HCT116 (cell line): ENCODE results near the gene SMC6. TPM values are rescaled to one million over a fixed set of nuclear protein-coding genes. Genes with fewer than 3 reads are reported as not detected.

Experiments used
- ATAC-seq: fragments of 200-7000 bp; cut with Tn5 transposase; 2 replicates; pipeline ENCODE4 v1.9.1; 2020; ENCODE audit warnings: mild to moderate bottlenecking, moderate library complexity
- BruUV-seq: library from RNA; stranded (reverse); fragments of 400-500 nt; replicated peaks from 2 replicates; lab custom pipeline; 2021; lab: Mats Ljungman, UMichigan
- CTCF ChIA-PET: fragments of 300-600 bp; sonication (Branson Sonifier 250); formaldehyde crosslinking; loops from one replicate; lab custom pipeline; 2021; ENCODE audit warnings: antibody characterized with exemption; lab: Charles Lee
- POLR2A ChIA-PET: fragments of 300-600, 350-600 bp; sonication (Branson Sonifier 250); formaldehyde crosslinking; loops from one replicate; lab custom pipeline; 2021; ENCODE audit warnings: antibody characterized with exemption; lab: Charles Lee
- RAD21 ChIA-PET, 2 experiments: fragments of 300-600 bp; sonication (Branson Sonifier 250); formaldehyde crosslinking; loops; one replicate each; lab custom pipeline; 2023; ENCODE audit warnings: low total read pairs in 2 of 2; ENCODE audit not compliant: uncharacterized antibody in 2 of 2, unreplicated experiment in 2 of 2, low non-redundant PET in 1 of 2; lab: Charles Lee
- DNase-seq: peaks from one replicate; pipeline ENCODE4 v3.0.0-alpha.2; 2010; ENCODE audit warnings: low read depth, low spot score
- H2AFZ ChIP-seq: fragments of 200-600 bp; shearing (Covaris generic), sonication (generic); 2 replicates; pipeline ENCODE4 v1.6.1; 2017; ENCODE audit warnings: low read depth, mixed run types, mixed read lengths, antibody characterized with exemption, low read length; ENCODE audit not compliant: poor library complexity, severe bottlenecking
- H3K27ac ChIP-seq: 2 replicates; pipeline ENCODE4 v1.5.1; 2012; ENCODE audit warnings: low read depth, low read length
- H3K27me3 ChIP-seq: fragments of 200-600 bp; sonication (generic); 2 replicates; pipeline ENCODE4 v1.6.1; 2016; ENCODE audit warnings: mixed run types, low read length, mixed read lengths; ENCODE audit not compliant: insufficient read depth
- H3K36me3 ChIP-seq, 2 experiments: fragments of 200-500 bp in 1 of 2; fragments of 200-600 bp in 1 of 2; sonication (Bioruptor generic) in 1 of 2; sonication (generic) in 1 of 2; 2 replicates each; pipeline versions ENCODE4 v1.5.1 to v1.6.1; 2014 to 2016; ENCODE audit warnings: low read length in 2 of 2, inconsistent platforms in 1 of 2, mixed read lengths in 1 of 2, mixed run types in 1 of 2; ENCODE audit not compliant: insufficient read depth in 2 of 2, control insufficient read depth in 1 of 2
- H3K4me1 ChIP-seq, 2 experiments: fragments of 200-600 bp in 1 of 2; sonication (generic) in 1 of 2; 2 replicates each; pipeline versions ENCODE4 v1.5.1 to v1.6.1; 2012 to 2017; ENCODE audit warnings: low read length in 2 of 2, inconsistent platforms in 1 of 2, mild to moderate bottlenecking in 1 of 2, mixed read lengths in 1 of 2, mixed run types in 1 of 2, moderate library complexity in 1 of 2; ENCODE audit not compliant: insufficient read depth in 2 of 2, control insufficient read depth in 1 of 2
- H3K4me2 ChIP-seq: fragments of 200-600 bp; sonication (generic); 2 replicates; pipeline ENCODE4 v1.6.1; 2017; ENCODE audit warnings: mixed run types, low read length, mixed read lengths
- H3K4me3 ChIP-seq, 2 experiments: fragments of 200-600 bp in 1 of 2; sonication (generic) in 1 of 2; replicated peaks in 1 of 2; 2 replicates each; pipeline ENCODE4 v1.5.1; 2011 to 2016; ENCODE audit warnings: low read length in 2 of 2, control low read depth in 1 of 2, low read depth in 1 of 2, mild to moderate bottlenecking in 1 of 2, mixed read lengths in 1 of 2, mixed run types in 1 of 2
- H3K79me2 ChIP-seq: fragments of 200-600 bp; sonication (generic); 2 replicates; pipeline ENCODE4 v1.6.1; 2017; ENCODE audit warnings: mild to moderate bottlenecking, mixed run types, low read length, moderate library complexity, mixed read lengths; ENCODE audit not compliant: insufficient read depth
- H3K9ac ChIP-seq: fragments of 200-600 bp; sonication (generic); 2 replicates; pipeline ENCODE4 v1.6.1; 2016; ENCODE audit warnings: low read length, mixed read lengths
- H3K9me2 ChIP-seq: fragments of 200-600 bp; sonication (generic), shearing (Covaris generic); 2 replicates; pipeline ENCODE4 v1.6.1; 2017; ENCODE audit warnings: mixed run types, mild to moderate bottlenecking, moderate library complexity; ENCODE audit not compliant: insufficient read depth
- H3K9me3 ChIP-seq, 2 experiments: fragments of 200-500 bp in 1 of 2; fragments of 200-600 bp in 1 of 2; sonication (Bioruptor generic) in 1 of 2; sonication (generic) in 1 of 2; 2 replicates each; pipeline ENCODE4 v1.6.1; 2014 to 2017; ENCODE audit warnings: low read length in 2 of 2, mixed read lengths in 2 of 2, inconsistent platforms in 1 of 2, low read depth in 1 of 2, mild to moderate bottlenecking in 1 of 2, mixed run types in 1 of 2, moderate library complexity in 1 of 2; ENCODE audit not compliant: control insufficient read depth in 1 of 2, insufficient read depth in 1 of 2
- H4K20me1 ChIP-seq: fragments of 200-600 bp; sonication (generic), shearing (Covaris generic); 2 replicates; pipeline ENCODE4 v1.6.1; 2017; ENCODE audit warnings: mixed run types, mild to moderate bottlenecking, moderate library complexity; ENCODE audit not compliant: insufficient read depth
- ATF3 ChIP-seq: IDR thresholded peaks from 2 replicates; pipeline ENCODE4 v1.6.1; 2012
- CEBPB ChIP-seq: IDR thresholded peaks from 2 replicates; pipeline ENCODE4 v1.6.1; 2012; ENCODE audit warnings: low read depth
- EGR1 ChIP-seq: IDR thresholded peaks from 2 replicates; pipeline ENCODE4 v1.6.1; 2012; ENCODE audit warnings: low read depth
- ELF1 ChIP-seq: IDR thresholded peaks from 2 replicates; pipeline ENCODE4 v1.6.1; 2012; ENCODE audit warnings: low read depth, borderline replicate concordance
- REST ChIP-seq: IDR thresholded peaks from 2 replicates; pipeline ENCODE4 v1.6.1; 2012; ENCODE audit warnings: low read depth
- ZBTB33 ChIP-seq: IDR thresholded peaks from 2 replicates; pipeline ENCODE4 v1.6.1; 2011; ENCODE audit warnings: mild to moderate bottlenecking, low read length, moderate library complexity; ENCODE audit not compliant: insufficient replicate concordance; ENCODE audit errors: extremely low read depth
- ZFX ChIP-seq: fragments of 450-650 bp; IDR thresholded peaks from 2 replicates; pipeline ENCODE4 v1.6.1; 2017
- intact Hi-C: fragments of 100-400 bp; cut with micrococcal nuclease; formaldehyde crosslinking; loops from 2 replicates; pipeline ENCODE4 v1.10.0; 2022
- total RNA-seq: library from RNA; stranded (reverse); gene quantifications from one replicate; pipeline ENCODE4 v1.2.1, GENCODE V29; 2021; ENCODE audit not compliant: unreplicated experiment

The SMC6 gene
- total RNA-seq, 1 experiment from 2014 or later: 26.4 TPM

GRCh38 chr2:17682098-17682857 lies 71.3 kb downstream of the SMC6 start:
- intact Hi-C loops: no loop called here
- no peaks in the 10 kb centered on the region for H3K4me1 ChIP-seq
- no peaks in the 10 kb centered on the region for H3K27me3 ChIP-seq
- ATAC-seq: no peak
- H2AFZ ChIP-seq: no peak overlapping the region
- peaks cover 2 to 14% of the 10 kb centered on the region in 2 experiments; a peak in 2 of 4 replicates for H3K36me3 ChIP-seq
- no peaks in the 10 kb centered on the region for H3K9me3 ChIP-seq
- ChIA-PET POLR2A (no interaction called here), CTCF (interaction anchor here (0.6 to 1.8 kb wide), 2 partner anchors 11 to 1239 kb away, joined by 3 to 5 read pairs; no protein-coding TSS in a partner anchor), RAD21 (no interaction called here)
- H3K9ac ChIP-seq: no peak overlapping the region
- no peaks in the 10 kb centered on the region for H3K79me2 ChIP-seq
- H3K27ac ChIP-seq: no peak overlapping the region
- H4K20me1 ChIP-seq: no peaks in the 10 kb centered on the region
- TF ChIP-seq ATF3: no peak
- no peak for TF ChIP-seq REST
- TF ChIP-seq EGR1: no peak
- TF ChIP-seq CEBPB: no peak
- no peak for TF ChIP-seq ZBTB33
- TF ChIP-seq ELF1: no peak
- no peak for TF ChIP-seq ZFX
- no TSS peak for BruUV-seq
- no peak for DNase-seq
- no peak overlapping the region for H3K4me2 ChIP-seq
- H3K4me3 ChIP-seq: no peak overlapping the region
- H3K9me2 ChIP-seq: no peaks in the 10 kb centered on the region
